Measurements from ENCODE around the gene BAG2. TPM values are rescaled to one million over a fixed set of nuclear protein-coding genes. Genes with fewer than 3 reads are reported as not detected.

Gene BAG2
- total and polyA plus RNA-seq, 2 of the 13 experiments (the other 11 are each of a cell fraction or from before 2014, with no cell fraction given): 5.7 to 15.1 TPM

DNA sequence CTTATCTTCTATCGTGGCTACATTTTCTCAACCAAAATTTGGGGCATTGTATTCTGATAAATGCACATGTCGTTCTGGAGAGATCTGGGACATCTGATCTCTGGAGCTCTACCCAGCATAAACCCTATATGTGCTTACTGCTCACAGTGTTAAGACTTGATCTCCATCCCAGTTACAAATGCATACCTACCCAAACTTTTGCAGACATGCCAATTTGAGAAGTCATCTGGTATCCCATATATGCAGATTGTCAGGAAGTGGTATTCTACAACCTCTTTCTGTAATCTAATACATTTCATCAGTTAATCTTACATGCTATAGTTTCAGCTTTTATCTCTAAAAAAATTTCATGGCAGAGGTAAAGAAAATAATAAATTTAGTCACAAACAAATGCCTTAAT, 11.2 kb downstream of the BAG2 start (continued):
- TF ChIP-seq ZNF562 (CRISPR knock-in tag; IDR thresholded peaks at IDR 0.05; ENCODE audit: borderline replicate concordance): no peak

DNA sequence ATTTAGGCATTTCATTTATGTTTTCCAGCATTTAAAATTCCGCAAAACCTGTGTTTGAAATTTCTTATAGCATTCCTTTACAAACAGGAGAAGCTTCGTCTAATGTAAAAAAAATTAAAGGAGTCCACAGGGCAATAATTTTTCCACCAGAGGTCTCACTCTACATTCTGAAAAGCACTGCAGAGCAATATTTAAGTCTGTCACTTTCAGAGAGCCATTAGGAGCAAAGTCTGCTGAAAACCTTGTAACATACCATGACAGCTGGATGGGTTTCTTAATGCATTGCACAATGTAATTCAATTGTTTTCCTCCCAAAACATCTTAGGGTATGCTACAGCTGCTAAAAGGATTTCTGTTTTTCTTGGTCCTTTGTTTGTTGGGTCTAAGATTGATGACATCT, 18.0 kb downstream of the BAG2 start:
- ATAC-seq (peak; percentile 86), FAIRE-seq (peak; percentile 65), DNase-seq (ENCODE audit: low spot score) (peak; percentile 55)
- Histone ChIP-seq H3K4me3 (replicated peaks in 1 of 3; ENCODE audit: insufficient read depth in 1 of 3, low read depth in 2 of 3, low read length in 3 of 3) (no peak overlapping the region), H3K36me3 (replicated peaks in 1 of 2; ENCODE audit: control insufficient read depth in 1 of 2, insufficient read depth in 2 of 2, low read length in 2 of 2) (peaks cover 4 to 16% of the 10 kb centered on the region in 2 experiments; a peak in 3 of 5 replicates), H3K4me2 (ENCODE audit: low read depth, low read length) (no peak overlapping the region), H3K4me1 (ENCODE audit: insufficient read depth, low read length) (no peaks in the 10 kb centered on the region), H3K27me3 (ENCODE audit: control insufficient read depth in 1 of 2, insufficient read depth in 2 of 2, low read length in 2 of 2) (no peaks in the 10 kb centered on the region), H3K79me2 (ENCODE audit: insufficient read depth, low read length) (no peaks in the 10 kb centered on the region), H3K9me3 (ENCODE audit: low read length) (no peaks in the 10 kb centered on the region), H4K20me1 (ENCODE audit: insufficient read depth, low read length) (no peaks in the 10 kb centered on the region), H3K27ac (ENCODE audit: extremely low read length, insufficient read depth, low read length) (no peak overlapping the region), H2AFZ (ENCODE audit: low read length) (no peak overlapping the region), H3K9ac (ENCODE audit: insufficient read depth, low read depth, low read length) (no peak overlapping the region)
- 84% methylated on average over 2 of the region's 2 CpGs for WGBS (ENCODE audit: low lambda C conversion rate)
- intact Hi-C loops (cut with micrococcal nuclease; ENCODE audit: unreplicated experiment) (loop anchor here (1.0 to 2.0 kb wide), 2 partner anchors 126 to 135 kb away; no protein-coding TSS in a partner anchor), in situ Hi-C loops (cut with HindIII; ENCODE audit: extremely low pct_ligation_motif_present, low pct_unique_long_range_greater_than_20kb) (no loop called here)
- ChIA-PET CTCF (ENCODE audit: low intra/inter-chr PET ratio, low total read pairs) (interaction anchor here (0.8 to 1.5 kb wide), 2 partner anchors 126 to 135 kb away, joined by 6 to 7 read pairs; no protein-coding TSS in a partner anchor), POLR2A (no interaction called here)
- no TSS peak for BruUV-seq (replicated peaks)
- TF ChIP-seq MIER2 (CRISPR knock-in tag; IDR thresholded peaks at IDR 0.05): no peak
- TF ChIP-seq FOXK2 (IDR thresholded peaks at IDR 0.05): no peak
- TF ChIP-seq KLF11 (CRISPR knock-in tag; IDR thresholded peaks at IDR 0.05): no peak
- TF ChIP-seq CEBPG (CRISPR knock-in tag; IDR thresholded peaks at IDR 0.05): peak; percentile 60
- peak; percentile 62 for TF ChIP-seq STAG1 (CRISPR knock-in tag; IDR thresholded peaks at IDR 0.05)
- no peak for TF ChIP-seq ZNF414 (CRISPR knock-in tag; IDR thresholded peaks at IDR 0.05)
- peak; percentile 28; the same call in 1 of the 2 replicates for TF ChIP-seq ARID3A (IDR thresholded peaks at IDR 0.05; ENCODE audit: low read depth, low read length)
- peak; percentile 64 for TF ChIP-seq SMC3 (IDR thresholded peaks at IDR 0.05; ENCODE audit: low read length)
- TF ChIP-seq ZNF234 (CRISPR knock-in tag; conservative IDR thresholded peaks at IDR 0.05): no peak
- TF ChIP-seq IRF2 (CRISPR knock-in tag; IDR thresholded peaks at IDR 0.05): 0 out of 2 replicates have a peak, but pooled peaks have one; percentile 16
- TF ChIP-seq, protein P1, sequence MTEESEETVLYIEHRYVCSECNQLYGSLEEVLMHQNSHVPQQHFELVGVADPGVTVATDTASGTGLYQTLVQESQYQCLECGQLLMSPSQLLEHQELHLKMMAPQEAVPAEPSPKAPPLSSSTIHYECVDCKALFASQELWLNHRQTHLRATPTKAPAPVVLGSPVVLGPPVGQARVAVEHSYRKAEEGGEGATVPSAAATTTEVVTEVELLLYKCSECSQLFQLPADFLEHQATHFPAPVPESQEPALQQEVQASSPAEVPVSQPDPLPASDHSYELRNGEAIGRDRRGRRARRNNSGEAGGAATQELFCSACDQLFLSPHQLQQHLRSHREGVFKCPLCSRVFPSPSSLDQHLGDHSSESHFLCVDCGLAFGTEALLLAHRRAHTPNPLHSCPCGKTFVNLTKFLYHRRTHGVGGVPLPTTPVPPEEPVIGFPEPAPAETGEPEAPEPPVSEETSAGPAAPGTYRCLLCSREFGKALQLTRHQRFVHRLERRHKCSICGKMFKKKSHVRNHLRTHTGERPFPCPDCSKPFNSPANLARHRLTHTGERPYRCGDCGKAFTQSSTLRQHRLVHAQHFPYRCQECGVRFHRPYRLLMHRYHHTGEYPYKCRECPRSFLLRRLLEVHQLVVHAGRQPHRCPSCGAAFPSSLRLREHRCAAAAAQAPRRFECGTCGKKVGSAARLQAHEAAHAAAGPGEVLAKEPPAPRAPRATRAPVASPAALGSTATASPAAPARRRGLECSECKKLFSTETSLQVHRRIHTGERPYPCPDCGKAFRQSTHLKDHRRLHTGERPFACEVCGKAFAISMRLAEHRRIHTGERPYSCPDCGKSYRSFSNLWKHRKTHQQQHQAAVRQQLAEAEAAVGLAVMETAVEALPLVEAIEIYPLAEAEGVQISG (CRISPR knock-in tag; IDR thresholded peaks at IDR 0.05): no peak
- TF ChIP-seq ASH2L (IDR thresholded peaks at IDR 0.05; ENCODE audit: insufficient read length, low read depth, low read length): no peak
- TF ChIP-seq, protein P2, sequence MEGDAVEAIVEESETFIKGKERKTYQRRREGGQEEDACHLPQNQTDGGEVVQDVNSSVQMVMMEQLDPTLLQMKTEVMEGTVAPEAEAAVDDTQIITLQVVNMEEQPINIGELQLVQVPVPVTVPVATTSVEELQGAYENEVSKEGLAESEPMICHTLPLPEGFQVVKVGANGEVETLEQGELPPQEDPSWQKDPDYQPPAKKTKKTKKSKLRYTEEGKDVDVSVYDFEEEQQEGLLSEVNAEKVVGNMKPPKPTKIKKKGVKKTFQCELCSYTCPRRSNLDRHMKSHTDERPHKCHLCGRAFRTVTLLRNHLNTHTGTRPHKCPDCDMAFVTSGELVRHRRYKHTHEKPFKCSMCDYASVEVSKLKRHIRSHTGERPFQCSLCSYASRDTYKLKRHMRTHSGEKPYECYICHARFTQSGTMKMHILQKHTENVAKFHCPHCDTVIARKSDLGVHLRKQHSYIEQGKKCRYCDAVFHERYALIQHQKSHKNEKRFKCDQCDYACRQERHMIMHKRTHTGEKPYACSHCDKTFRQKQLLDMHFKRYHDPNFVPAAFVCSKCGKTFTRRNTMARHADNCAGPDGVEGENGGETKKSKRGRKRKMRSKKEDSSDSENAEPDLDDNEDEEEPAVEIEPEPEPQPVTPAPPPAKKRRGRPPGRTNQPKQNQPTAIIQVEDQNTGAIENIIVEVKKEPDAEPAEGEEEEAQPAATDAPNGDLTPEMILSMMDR (CRISPR knock-in tag; IDR thresholded peaks at IDR 0.05): peak; percentile 45
- TF ChIP-seq ZNF850 (CRISPR knock-in tag; conservative IDR thresholded peaks at IDR 0.05): no peak
- TF ChIP-seq, protein P3, sequence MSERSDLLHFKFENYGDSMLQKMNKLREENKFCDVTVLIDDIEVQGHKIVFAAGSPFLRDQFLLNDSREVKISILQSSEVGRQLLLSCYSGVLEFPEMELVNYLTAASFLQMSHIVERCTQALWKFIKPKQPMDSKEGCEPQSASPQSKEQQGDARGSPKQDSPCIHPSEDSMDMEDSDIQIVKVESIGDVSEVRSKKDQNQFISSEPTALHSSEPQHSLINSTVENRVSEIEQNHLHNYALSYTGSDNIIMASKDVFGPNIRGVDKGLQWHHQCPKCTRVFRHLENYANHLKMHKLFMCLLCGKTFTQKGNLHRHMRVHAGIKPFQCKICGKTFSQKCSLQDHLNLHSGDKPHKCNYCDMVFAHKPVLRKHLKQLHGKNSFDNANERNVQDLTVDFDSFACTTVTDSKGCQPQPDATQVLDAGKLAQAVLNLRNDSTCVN (CRISPR knock-in tag; IDR thresholded peaks at IDR 0.05; ENCODE audit: borderline replicate concordance): no peak
- TF ChIP-seq HOXD1 (CRISPR knock-in tag; IDR thresholded peaks at IDR 0.05): no peak

Measured in HepG2 (cell line).